Vagina (tissue), 2 donors: ENCODE results near the gene ABI1.

Experiments
- CTCF ChIP-seq, 3 experiments: fragments of 450-650 bp in 2 of 3; fragments of 200-600 bp in 1 of 3; sonication (generic) in 1 of 3; IDR thresholded peaks; one replicate each; pipeline ENCODE4 v1.5.1; 2017 to 2019; ENCODE audit warnings: antibody characterized with exemption in 3 of 3, mild to moderate bottlenecking in 2 of 3, moderate library complexity in 2 of 3
- POLR2A ChIP-seq, 2 donors: fragments of 450-650 bp; IDR thresholded peaks; one replicate each; pipeline ENCODE4 v1.6.1; 2017; ENCODE audit warnings: antibody characterized with exemption in 2 of 2, mild to moderate bottlenecking in 2 of 2, moderate library complexity in 2 of 2
- POLR2AphosphoS5 ChIP-seq, 2 donors: sonication (generic); formaldehyde crosslinking; IDR thresholded peaks; one replicate each; pipeline ENCODE4 v1.9.0; 2017; ENCODE audit warnings: antibody characterized with exemption in 2 of 2, mild to moderate bottlenecking in 2 of 2, low read depth in 1 of 2; ENCODE audit not compliant: insufficient read depth in 1 of 2

GRCh38 chr10:26735435-26735834, 125.3 kb downstream of the ABI1 start:
- TF ChIP-seq POLR2A (IDR thresholded peaks at IDR 0.05) (no peak), CTCF (IDR thresholded peaks at IDR 0.05) (no peak), POLR2AphosphoS5 (IDR thresholded peaks at IDR 0.05; ENCODE audit: insufficient read depth in 1 of 2, low read depth in 1 of 2) (no peak)
